GM23248 (cell line): ENCODE results near the gene OST4. TPM values are rescaled to one million over a fixed set of nuclear protein-coding genes. Genes with fewer than 3 reads are reported as not detected.

Source experiments
- DNase-seq: peaks from one replicate; pipeline ENCODE4 v3.0.0-alpha.2; 2015
- H2AFZ ChIP-seq: fragments of 200-600 bp; sonication (generic); 2 replicates; pipeline ENCODE4 v1.6.1; 2016; ENCODE audit warnings: antibody characterized with exemption
- H3F3A ChIP-seq: fragments of 200-600 bp; sonication (generic); 2 replicates; pipeline ENCODE4 v1.6.1; 2016; ENCODE audit warnings: mild to moderate bottlenecking, antibody characterized with exemption, mixed run types; ENCODE audit not compliant: insufficient read depth
- H3K27ac ChIP-seq: fragments of 200-600 bp; sonication (generic); 2 replicates; pipeline ENCODE4 v1.5.1; 2016; ENCODE audit warnings: mild to moderate bottlenecking
- H3K27me3 ChIP-seq: fragments of 200-600 bp; sonication (generic); replicated peaks from 2 replicates; pipeline ENCODE4 v1.6.1; 2016; ENCODE audit warnings: mild to moderate bottlenecking; ENCODE audit not compliant: insufficient read depth
- H3K36me3 ChIP-seq: fragments of 200-600 bp; sonication (generic); 2 replicates; pipeline ENCODE4 v1.6.1; 2016; ENCODE audit warnings: low read depth, mild to moderate bottlenecking
- H3K4me1 ChIP-seq: fragments of 200-600 bp; sonication (generic); 2 replicates; pipeline ENCODE4 v1.6.1; 2016; ENCODE audit warnings: mild to moderate bottlenecking; ENCODE audit not compliant: insufficient read depth
- H3K4me2 ChIP-seq: fragments of 200-600 bp; sonication (generic); one replicate; pipeline ENCODE4 v1.6.1; 2016; ENCODE audit warnings: mild to moderate bottlenecking; ENCODE audit not compliant: unreplicated experiment
- H3K4me3 ChIP-seq: fragments of 200-600 bp; sonication (generic); 2 replicates; pipeline ENCODE4 v1.5.1; 2016; ENCODE audit warnings: mild to moderate bottlenecking
- H3K79me2 ChIP-seq: fragments of 200-600 bp; sonication (generic); 2 replicates; pipeline ENCODE4 v1.6.1; 2016; ENCODE audit warnings: mild to moderate bottlenecking; ENCODE audit not compliant: insufficient read depth
- H3K9ac ChIP-seq: fragments of 200-600 bp; sonication (generic); 2 replicates; pipeline ENCODE4 v1.6.1; 2016; ENCODE audit warnings: mild to moderate bottlenecking
- H3K9me2 ChIP-seq: fragments of 200-600 bp; sonication (generic); 2 replicates; pipeline ENCODE4 v1.6.1; 2016; ENCODE audit warnings: mixed run types, mild to moderate bottlenecking, moderate library complexity; ENCODE audit not compliant: insufficient read depth
- H3K9me3 ChIP-seq: fragments of 200-600 bp; sonication (generic); one replicate; pipeline ENCODE4 v1.6.1; 2017; ENCODE audit warnings: low read depth
- H4K20me1 ChIP-seq: fragments of 200-600 bp; sonication (generic); 2 replicates; pipeline ENCODE4 v1.6.0; 2016; ENCODE audit not compliant: insufficient read depth
- EZH2 ChIP-seq: fragments of 200-600 bp; sonication (generic); IDR thresholded peaks from 2 replicates; pipeline ENCODE4 v1.6.1; 2018; ENCODE audit warnings: antibody characterized with exemption, mild to moderate bottlenecking; ENCODE audit not compliant: insufficient read depth, poor library complexity, severe bottlenecking
- EZH2phosphoT487 ChIP-seq: fragments of 200-600 bp; sonication (generic); IDR thresholded peaks from 2 replicates; pipeline ENCODE4 v1.6.1; 2018; ENCODE audit warnings: antibody characterized with exemption, moderate library complexity, mild to moderate bottlenecking, low read depth; ENCODE audit not compliant: insufficient read depth
- WGBS, 2 experiments: methylation state at CpG; one replicate each; pipeline ENCODE4 v1.1.6; 2015 to 2017; ENCODE audit warnings: low lambda C conversion rate in 2 of 2, low coverage in 1 of 2; ENCODE audit errors: missing lambda C conversion rate in 2 of 2; 5-methylcytosine and 5-hydroxymethylcytosine counted together
- in situ Hi-C: fragments of 300-500 bp; cut with MboI; formaldehyde crosslinking; loops from 2 replicates; pipeline ENCODE4 v1.15.0; 2020
- polyA plus RNA-seq: library from polyadenylated mRNA; unstranded; fragments of >200 nt; fragmentation: Nextera tagmentation; extraction: Ambion mirVana; gene quantifications from 2 replicates; pipeline ENCODE4 v1.2.1, GENCODE V29; 2016
- total RNA-seq: library from RNA; depleted of rRNA; stranded (reverse); fragments of >200 nt; shearing (Covaris generic); gene quantifications from 2 replicates; pipeline ENCODE4 v1.2.3, GENCODE V29; 2014

The OST4 gene
- total and polyA plus RNA-seq, 2 experiments from 2014 or later, result 499 to 942 TPM

DNA sequence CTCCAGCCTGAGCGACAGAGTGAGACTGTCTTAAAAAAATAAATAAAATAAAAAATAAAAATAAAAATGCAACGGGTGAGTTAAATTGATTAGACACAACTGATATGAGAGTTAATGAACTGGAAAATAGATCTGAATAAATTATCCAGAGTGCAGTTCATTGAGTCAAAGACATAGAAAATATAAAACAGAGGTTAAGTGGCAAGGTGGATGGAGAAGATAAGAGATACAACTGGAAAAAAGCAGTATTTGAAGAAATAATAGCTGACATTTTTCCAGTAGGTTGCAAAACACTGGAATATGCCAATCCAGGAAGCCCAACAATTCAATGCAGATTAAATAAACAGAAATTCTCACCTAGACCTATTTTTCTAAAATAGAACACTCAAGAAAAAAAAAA is 36.8 kb upstream of the OST4 start:
- DNase-seq, result no peak
- Histone ChIP-seq H3K79me2 (no peaks in the 10 kb centered on the region), H3K36me3 (no peaks in the 10 kb centered on the region), H3K9me3 (no peaks in the 10 kb centered on the region), H3K9ac (no peak overlapping the region), H3K9me2 (no peaks in the 10 kb centered on the region), H3F3A (no peaks in the 10 kb centered on the region), H3K4me1 (no peaks in the 10 kb centered on the region), H3K27ac (no peak overlapping the region), H3K4me3 (no peak overlapping the region), H3K4me2 (no peak overlapping the region), H3K27me3 (no peaks in the 10 kb centered on the region), H4K20me1 (no peaks in the 10 kb centered on the region), H2AFZ (no peak overlapping the region)
- 93 to 95% methylated on average over 2 of the region's 2 CpGs for WGBS, 2 experiments
- TF ChIP-seq EZH2 (no peak), EZH2phosphoT487 (no peak)
- in situ Hi-C loops, result loop anchor here (10.0 kb wide), 1 partner anchor 177 kb away; the partner anchor contains the start of gene TRIM54

DNA sequence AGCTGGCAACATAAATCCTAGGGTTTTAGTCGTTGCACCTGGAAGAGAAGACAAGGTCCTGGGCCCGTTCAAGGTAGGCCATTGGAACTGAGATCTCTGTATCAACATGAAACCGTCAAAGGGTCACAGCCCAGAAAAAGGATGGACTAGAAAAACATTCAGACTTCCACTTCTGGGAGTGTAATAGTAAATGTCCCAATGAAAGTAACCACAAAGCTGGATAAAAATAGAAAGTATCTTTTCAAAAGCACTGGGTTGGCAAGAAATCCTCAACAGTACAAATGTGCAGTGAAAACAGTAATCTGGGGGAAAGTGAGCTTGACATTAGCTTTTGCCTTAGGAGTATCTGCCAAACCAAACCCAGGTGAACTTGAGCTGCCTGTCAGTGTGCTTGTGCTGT is 34.5 kb upstream of the OST4 start:
- in situ Hi-C loops, result loop anchor here (10.0 kb wide), 1 partner anchor 179 kb away; the partner anchor contains the start of gene TRIM54
- Histone ChIP-seq H3K27ac (no peak overlapping the region), H3K4me1 (no peaks in the 10 kb centered on the region), H3F3A (no peaks in the 10 kb centered on the region), H3K9me3 (no peaks in the 10 kb centered on the region), H3K27me3 (0 out of 2 replicates have a peak, but pooled peaks cover 4% of the 10 kb centered on the region), H3K79me2 (no peaks in the 10 kb centered on the region), H3K9me2 (no peaks in the 10 kb centered on the region), H3K4me3 (no peak overlapping the region), H4K20me1 (no peaks in the 10 kb centered on the region), H3K36me3 (no peaks in the 10 kb centered on the region), H2AFZ (no peak overlapping the region), H3K9ac (no peak overlapping the region), H3K4me2 (no peak overlapping the region)
- TF ChIP-seq EZH2phosphoT487 (no peak), EZH2 (no peak)
- 76 to 85% methylated on average over 3 of the region's 3 CpGs for WGBS, 2 experiments
- no peak for DNase-seq

DNA sequence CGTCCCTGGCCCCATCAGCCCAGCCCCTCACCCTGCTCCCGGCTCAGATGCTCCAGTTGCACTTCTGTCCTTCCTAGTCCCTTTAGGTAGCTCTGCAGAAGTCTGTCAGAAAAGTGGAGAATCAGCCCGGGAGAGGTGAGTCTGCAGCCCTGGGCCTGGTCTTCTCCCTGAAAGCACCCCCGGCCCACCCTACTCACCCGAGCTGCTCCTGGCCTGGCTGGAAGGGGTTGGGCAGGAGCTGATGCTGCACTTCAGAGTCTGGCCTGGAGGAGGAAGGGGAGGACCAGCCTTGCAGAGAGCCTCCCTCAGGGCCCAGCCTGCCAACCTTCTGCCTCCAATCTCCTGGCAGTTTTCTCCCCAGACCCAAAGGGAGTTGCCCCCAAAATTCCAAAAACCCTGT is 30.9 kb upstream of the OST4 start:
- Histone ChIP-seq H3K36me3 (no peaks in the 10 kb centered on the region), H4K20me1 (no peaks in the 10 kb centered on the region), H3K4me2 (no peak overlapping the region), H3K9me3 (no peaks in the 10 kb centered on the region), H3K4me3 (no peak overlapping the region), H3K9me2 (no peaks in the 10 kb centered on the region), H3K27me3 (0 out of 2 replicates have a peak, but pooled peaks cover 4% of the 10 kb centered on the region), H2AFZ (no peak overlapping the region), H3K4me1 (no peaks in the 10 kb centered on the region), H3K79me2 (no peaks in the 10 kb centered on the region), H3K27ac (no peak overlapping the region), H3K9ac (no peak overlapping the region), H3F3A (no peaks in the 10 kb centered on the region)
- in situ Hi-C loops, result loop anchor here (5.0 to 10.0 kb wide), 2 partner anchors 90 to 182 kb away; partner anchors contain the start of gene TRIM54
- DNase-seq, result no peak
- TF ChIP-seq EZH2phosphoT487, result no peak
- WGBS, 2 experiments, result 73 to 80% methylated on average over 5 of the region's 5 CpGs

DNA sequence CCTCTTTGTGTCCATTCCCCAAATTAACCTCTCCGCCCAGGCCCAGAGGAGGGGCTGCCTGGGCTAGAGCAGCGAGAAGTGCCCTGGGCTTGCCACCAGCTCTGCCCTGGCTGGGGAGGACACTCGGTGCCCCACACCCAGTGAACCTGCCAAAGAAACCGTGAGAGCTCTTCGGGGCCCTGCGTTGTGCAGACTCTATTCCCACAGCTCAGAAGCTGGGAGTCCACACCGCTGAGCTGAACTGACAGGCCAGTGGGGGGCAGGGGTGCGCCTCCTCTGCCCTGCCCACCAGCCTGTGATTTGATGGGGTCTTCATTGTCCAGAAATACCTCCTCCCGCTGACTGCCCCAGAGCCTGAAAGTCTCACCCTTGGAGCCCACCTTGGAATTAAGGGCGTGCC is 28.6 kb upstream of the OST4 start:
- 0 out of 2 replicates have a peak, but pooled peaks cover 4% of the 10 kb centered on the region for H3K27me3 ChIP-seq
- H3F3A ChIP-seq, result no peaks in the 10 kb centered on the region
- no peak overlapping the region for H3K27ac ChIP-seq
- no peak overlapping the region for H3K4me3 ChIP-seq
- H3K9me3 ChIP-seq, result no peaks in the 10 kb centered on the region
- no peaks in the 10 kb centered on the region for H4K20me1 ChIP-seq
- in situ Hi-C loops, result loop anchor here (5.0 to 10.0 kb wide), 2 partner anchors 92 to 185 kb away; partner anchors contain the start of gene TRIM54
- no peak overlapping the region for H2AFZ ChIP-seq
- H3K36me3 ChIP-seq, result no peaks in the 10 kb centered on the region
- H3K79me2 ChIP-seq, result no peaks in the 10 kb centered on the region
- DNase-seq, result no peak
- H3K4me1 ChIP-seq, result no peaks in the 10 kb centered on the region
- H3K9ac ChIP-seq, result no peak overlapping the region
- no peaks in the 10 kb centered on the region for H3K9me2 ChIP-seq
- WGBS, 2 experiments, result 59 to 66% methylated on average over 10 of the region's 10 CpGs
- no peak overlapping the region for H3K4me2 ChIP-seq
- TF ChIP-seq EZH2phosphoT487 (no peak), EZH2 (no peak)
